HG03457 (cell line): ENCODE results near the gene SPATA33.

Experiments
- ATAC-seq: cut with Tn5 transposase; IDR thresholded peaks from one replicate; pipeline ENCODE4 v1.9.1; 2021; ENCODE audit warnings: moderate number of reproducible peaks; ENCODE audit not compliant: unreplicated experiment

SPATA33 gene

DNA sequence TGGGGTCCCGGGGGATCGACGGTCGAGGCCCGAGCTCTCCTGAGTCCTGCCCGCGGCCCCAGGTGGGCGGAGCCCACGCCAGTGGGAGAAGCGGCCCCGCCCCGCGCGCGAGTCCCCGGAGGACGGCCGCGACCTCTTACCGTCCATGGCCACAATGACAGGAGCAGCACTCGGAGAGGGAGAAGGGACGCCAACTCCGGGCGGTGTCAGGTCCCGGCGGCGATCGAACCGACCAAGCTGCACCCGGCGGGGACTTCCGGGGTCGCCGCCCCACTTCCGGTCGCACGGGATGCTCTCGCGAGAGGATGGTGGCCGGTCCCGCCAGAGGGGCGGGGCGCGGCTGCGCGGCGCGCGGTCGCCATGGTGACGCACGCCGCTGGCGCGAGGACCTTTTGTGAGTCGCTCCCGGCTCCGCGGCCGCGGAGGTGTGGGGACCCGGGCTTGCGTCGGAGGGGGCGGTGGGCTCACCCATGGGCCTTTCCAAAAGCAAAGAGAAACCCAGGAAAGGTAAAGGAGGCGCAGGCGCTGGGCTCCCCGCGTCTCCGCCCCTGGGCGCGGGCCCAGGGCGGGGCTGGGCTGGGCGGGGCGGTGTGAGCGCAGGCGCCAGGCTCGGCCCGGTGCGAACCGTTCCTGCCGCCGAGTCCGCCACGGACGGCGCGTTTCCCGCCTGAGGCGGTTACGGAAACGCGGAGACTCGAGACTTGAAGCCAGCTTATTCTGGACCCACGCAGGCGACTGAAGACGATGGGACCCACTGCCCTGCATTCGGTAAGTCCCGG, at the start of gene SPATA33, which contains the start of gene CHMP1A:
SPATA33 (plus strand) TSS at position 395 of the 779 bp plus-strand sequence; CDS start at position 471, 76 bp downstream.
CHMP1A (minus strand) TSS at position 267 of the 779 bp plus-strand sequence; CDS start at position 147, 120 bp downstream.
- ATAC-seq: peak; percentile 71

DNA sequence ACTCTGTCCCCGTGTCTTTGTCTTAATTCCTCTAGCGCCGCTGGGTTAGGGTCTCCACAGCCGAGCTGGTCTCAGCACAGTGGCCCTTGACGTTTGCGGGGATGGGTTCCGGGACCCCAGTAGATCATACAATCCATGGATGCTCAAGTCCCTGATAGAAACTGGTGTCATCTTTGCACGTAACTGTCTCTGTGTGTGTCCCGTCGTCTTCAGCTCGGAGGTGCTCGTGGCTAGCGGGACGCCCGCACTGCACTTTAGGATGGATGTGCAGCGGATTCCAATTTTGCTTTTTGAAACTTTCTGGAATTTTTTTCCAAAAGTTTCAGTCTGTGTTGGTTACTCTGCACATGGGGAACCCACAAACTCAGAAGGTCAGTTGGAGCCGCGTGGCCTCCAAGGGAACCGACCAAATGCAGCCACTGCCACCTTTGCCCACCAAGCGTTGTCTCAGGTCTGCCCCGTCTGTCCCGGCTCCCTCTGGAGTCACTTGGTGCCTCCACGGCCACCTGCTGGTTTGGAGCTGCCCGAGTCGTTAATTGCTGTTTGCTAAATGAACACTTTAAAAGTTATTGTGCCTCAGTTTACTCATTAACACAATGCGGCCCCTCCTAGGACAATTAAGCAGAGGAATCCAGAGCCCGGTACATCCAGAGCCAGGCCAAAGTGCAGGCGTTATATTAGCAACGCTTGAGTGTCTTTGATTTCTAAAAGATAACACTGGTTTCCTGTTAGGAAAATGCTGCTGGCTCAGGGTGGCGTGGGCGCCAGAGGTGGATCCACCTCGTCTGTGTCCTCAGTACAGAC, 49.5 kb upstream of the SPATA33 start:
- no peak for ATAC-seq

DNA sequence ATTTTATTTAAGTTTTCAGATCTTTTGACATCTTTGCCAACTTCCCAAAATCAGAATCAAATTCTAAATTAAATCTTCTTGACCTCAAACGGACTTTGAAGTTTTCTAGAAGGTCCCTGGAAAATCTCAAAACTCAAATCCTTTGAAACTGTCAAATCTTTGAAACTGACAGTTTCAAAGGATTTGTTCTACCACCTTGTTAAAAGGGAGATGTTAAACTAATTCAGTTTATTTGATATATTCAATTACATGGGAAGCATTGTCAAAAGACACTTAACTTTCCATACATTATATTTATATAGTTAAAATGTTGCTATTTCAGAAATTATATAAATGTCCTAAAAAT, 47.6 kb upstream of the SPATA33 start:
- ATAC-seq: no peak

DNA sequence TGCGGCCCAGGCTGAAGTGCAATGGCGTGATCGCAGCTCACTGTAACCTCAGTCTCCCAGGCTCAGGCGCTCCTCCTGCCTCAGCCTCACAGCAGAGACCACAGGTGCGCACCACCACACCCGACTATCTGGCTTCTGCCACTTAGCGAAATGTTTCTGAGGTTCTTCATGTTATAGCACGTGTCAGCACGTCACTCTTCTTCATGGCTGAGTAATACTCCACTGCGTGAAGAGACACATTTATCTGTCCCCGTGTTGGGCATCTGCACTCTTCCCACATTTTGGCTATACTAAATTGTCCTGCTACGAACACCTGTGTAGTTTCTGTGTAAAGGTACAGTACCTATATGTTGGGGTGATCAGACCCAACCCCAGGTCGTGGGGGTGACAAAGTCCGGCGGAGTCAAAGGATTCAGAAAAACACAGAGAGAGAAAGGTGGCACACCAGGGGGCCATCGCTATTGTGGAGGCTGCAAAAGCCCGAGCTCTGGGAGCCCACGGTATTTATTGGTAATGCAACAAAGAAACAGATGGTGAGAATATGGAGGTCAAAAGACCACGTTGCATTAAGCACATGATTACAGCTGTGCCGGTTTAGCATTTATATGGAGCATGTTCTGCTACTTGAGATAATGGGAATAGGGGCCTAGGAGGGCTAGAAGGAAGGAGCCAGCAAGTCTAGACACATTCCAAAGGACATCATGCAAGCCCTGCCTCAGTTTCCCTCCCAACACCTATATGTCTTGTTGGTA, 45.0 kb upstream of the SPATA33 start:
- ATAC-seq: no peak

DNA sequence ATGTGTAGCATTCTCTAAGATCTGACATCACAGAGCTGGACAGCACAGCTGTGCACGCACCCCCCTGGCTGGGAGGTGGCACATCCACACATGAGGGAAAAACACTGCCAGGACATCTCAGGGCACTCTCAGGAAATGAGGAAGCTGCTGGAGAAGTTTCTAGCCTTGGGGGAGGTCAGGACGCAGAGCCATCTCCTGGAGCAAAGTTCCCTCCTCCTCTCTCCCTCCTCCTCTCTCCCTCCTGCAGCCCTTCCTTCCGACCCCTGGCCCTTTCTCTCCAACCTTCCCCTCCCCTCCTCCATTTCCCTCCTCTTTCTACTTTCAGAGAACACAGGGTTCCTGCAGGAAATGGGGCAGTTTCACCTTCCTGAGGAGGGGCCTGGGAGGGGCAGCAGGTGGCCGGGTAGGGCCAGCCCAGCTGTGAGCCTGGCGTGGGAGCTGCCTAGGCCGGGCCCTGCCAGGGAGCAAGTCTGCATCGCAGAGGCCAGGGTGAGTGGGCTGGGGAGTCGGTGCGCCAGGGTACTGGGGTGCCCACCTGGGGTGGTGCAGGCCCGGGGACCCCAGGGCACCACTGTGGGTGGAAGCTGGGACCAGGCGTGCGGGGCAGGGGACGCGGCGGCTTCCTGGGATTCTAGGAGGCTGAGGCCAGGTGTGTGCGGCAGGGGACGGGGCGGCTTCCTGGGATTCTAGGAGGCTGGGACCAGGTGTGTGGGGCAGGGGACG, 44.2 kb upstream of the SPATA33 start, which contains the start of gene DPEP1:
DPEP1 (plus strand) TSS at position 412 of the 723 bp plus-strand sequence. CDS start 16,769 bp downstream, outside the sequence.
- no peak for ATAC-seq

DNA sequence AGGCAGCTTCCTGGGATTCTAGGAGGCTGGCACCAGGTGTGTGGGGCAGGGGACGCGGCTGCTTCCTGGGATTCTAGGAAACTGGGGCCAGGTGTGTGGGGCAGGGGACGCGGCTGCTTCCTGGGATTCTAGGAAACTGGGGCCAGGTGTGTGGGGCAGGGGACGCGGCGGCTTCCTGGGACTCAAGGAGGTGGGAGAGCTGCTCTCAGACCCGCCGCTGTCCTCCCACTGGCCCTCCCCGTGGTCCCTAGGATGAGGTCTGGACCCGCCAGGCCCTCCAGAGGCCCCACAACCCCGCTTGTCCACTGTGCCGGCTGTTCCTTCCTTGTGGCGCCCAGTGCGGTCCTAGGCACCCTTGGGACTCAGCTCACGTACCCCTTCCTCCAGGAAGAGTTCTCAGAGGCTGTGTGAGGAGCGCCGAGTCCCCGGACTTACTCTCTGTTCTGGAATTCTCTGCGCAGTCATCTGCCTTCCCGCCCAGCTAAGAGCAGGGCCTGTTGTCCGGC, 43.6 kb upstream of the SPATA33 start:
- no peak for ATAC-seq

DNA sequence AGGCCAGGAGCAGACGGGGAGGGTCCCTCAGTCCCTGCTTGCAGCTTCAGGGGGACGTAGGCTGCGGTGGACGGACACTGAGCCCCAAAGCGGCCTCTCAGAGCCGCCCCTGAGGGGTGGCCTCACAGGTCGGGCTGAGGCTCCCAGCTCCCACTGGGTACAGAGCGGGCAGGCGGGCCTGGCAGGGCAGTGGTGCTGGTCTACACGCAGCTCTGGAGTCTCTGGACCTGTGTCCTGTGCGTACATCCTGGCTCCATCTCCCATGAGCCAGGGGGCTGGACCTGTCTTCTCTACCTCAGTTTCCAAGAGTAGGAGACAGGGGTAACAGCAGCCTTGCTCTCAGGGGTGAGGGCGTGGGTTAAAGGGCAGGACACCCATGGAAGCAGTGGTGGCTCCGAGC, 42.5 kb upstream of the SPATA33 start:
- ATAC-seq: no peak

DNA sequence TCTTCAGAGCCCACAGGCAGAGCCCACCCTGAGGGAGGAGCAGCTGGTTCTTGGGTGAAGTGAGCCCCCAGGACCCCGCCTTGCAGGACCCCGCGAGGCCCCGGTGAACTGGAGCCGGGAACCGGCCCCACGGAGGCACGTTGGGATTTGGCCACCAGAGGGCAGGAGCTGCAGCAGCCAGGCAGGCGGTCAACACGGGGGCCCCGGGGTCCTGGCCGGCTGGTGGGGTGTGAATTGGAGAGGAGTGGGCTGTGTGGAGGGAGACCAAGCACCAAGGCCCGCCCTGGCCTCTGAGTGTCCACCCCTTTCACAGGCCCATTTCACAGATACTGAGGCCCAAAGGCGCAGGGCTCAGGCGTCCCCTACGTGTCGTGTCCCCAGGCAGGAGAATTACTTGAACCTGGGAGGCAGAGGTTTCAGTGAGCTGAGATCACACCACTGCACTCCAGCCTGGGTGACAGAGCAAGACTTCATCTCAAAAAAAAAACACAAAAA, 42.0 kb upstream of the SPATA33 start:
- ATAC-seq: no peak

DNA sequence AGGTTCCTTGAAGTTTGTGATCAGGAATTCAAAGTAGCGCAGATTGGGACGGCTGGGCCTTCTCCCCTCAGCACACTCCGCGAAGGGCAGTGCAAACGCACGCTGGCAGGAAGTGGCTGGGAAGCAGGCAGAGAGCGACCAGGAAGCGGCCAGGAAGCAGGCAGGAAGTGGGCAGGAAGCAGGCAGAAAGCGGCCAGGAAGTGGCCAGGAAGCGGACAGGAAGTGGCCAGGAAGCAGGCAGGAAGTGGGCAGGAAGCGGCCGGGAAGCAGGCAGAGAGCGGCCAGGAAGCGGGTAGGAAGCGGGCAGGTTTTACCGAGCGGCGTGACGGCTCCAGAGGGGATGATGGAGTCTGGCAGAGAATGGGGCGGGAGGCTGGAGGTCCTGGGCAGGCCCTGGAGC, 41.0 kb upstream of the SPATA33 start:
- ATAC-seq: no peak

DNA sequence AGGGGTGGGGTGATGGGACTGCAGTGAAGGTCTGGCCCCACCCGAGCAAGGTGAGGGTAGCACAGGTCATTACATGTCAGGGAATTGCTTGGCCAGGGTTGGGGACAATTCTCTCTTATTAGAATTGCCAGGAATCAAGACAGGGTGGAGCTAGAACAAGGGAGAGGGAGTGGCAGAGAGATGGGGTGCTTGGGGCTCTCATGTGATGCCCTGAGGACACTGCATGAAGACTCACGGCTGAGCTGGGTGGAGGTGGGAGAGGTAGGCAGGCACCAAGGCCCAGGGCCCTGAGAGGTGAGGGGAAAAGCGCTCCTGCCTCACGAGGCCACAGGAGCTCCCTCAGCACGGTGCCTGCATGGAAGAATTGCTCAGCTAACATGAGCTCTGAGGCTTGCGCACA, 40.6 kb upstream of the SPATA33 start:
- no peak for ATAC-seq

DNA sequence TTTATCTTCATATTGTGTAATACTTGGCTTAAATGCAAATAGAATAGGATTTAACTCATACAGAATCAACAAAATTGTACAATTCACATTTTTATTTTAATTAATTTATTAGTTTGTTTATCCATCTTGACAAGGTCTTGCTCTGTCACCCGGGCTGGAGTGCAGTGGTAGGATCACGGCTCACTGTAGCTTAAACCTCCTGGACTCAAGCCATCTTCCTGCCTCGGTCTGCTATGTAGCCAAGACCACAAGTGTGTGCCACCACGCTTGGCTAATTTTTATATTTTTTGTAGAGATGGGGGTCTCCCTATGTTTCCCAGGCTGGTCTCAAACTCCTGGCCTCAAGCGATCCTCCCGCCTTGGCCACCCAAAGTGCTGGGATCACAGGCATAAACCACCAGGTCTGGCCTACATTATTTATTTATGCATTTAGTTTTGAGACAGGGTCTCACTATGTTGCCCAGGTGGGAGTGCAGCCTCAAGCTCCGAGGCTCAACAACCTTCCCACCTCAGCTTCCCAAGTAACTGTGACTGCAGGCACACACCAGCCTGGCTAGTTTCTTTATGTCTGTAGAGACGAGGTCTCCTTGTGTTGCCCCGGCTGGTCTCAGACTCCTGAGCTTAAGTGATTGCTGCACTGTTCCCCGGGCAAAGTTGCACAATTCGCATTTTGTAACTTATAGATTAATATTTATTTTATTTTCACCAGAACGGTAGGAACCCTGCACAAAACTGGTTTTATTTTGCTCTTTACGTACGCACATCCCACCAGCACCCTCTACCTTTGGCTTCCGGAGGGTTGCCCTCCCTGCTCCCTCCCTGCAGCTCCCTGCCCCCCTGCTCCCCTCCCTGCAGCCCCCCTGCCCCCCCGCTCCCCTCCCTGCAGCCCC, 39.3 kb upstream of the SPATA33 start:
- ATAC-seq: no peak

DNA sequence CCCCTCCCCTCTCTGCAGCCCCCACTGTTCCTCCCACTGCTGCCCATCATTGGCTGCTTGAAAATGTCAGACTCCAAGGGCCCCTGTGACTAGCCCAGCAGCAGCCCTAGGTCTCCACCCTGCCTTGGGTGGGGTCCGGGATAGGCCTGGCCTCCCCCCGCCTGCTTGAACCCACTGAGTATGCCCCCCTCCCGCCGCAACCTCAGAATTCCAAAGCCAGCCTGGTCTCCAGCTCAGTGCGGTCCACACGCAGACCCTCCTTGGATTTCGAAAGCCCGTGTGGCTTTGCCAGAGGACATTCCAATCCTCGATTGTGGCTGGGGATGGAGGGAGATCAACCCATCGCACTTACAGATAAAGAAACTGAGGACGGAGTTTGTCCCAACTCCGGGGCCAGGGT, 37.8 kb upstream of the SPATA33 start:
- no peak for ATAC-seq

DNA sequence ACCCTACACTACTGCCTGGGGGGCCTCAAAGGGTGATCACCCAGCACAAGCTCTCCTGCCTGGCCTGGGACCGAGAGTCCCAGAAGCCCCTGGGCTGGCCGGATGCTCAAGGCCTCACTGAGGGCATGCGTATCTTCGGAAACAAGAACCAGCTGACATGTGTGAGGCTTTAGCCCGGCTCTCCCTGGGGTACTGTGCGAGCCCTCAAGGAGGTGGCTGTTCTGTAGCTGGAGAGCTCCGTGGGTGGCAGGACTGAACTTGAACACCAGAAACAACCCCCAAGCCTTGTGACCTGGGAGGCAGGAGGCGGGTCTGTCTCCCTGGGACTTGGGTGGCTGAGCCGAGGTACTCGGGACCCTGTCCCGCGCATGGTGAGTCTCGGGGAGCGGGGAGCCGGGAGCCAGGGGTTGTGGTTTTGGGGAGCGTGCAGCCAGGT, 37.2 kb upstream of the SPATA33 start:
- no peak for ATAC-seq

DNA sequence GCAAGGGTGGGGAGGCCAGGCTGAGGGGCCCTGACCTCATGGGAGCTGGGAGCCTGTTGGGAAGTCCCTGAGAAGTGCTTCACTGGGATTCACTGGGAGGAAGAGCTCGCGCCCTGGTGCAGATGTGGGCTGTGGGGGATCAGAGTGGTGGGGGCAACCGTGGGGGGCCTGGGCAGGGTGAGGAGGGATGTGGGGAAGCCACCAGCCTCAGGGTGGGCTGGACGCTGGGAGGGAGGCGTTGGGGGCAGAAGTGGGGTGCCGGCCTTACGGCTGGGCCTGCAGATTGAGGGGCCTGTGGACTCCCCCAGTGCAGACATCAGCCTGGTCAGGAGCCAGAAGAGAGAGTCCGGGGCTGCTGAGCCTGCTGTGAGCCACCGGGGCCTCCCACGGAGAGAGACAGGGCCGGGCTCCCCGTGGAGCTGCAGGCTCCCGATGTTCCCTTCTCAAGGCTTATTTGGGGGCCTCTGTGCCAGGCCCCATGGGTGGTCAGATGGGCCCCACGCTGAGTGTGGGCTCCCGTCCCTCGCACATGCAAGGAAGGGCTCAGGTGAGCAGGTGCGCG, 36.4 kb upstream of the SPATA33 start:
- ATAC-seq: no peak

DNA sequence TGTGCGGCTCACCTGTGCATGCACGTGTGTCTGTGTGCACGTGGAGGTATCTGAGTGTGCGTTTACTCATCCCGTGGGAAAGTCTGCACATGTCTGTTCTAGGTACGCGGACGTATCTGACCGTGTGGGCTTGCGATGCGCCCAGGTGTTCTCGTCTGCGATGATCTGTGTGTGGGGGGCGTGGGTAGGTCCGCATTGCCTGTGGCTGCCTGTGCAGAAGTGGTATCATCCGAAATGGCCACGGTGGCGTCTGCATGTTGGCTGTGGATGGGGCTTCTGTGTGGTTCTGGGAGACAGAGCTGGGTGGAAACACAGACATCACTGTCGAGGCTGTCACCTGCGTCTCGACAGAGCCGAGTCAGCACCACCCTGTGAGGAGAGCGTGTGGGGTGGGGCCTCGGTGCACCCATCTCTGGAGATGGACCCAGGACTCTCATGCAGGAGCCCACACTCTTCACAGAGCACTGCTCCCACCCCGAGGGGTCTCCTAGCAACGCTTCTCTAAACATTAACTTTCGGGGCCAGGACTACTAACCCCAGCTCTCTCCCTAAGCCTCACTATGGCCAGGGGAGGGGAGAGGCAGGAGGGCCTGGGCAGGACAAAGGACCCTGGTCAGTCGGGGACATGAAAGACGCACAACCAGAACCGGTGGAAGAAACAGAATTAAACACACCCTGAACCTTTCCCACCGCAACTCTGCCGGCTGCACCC, 35.8 kb upstream of the SPATA33 start:
- no peak for ATAC-seq

DNA sequence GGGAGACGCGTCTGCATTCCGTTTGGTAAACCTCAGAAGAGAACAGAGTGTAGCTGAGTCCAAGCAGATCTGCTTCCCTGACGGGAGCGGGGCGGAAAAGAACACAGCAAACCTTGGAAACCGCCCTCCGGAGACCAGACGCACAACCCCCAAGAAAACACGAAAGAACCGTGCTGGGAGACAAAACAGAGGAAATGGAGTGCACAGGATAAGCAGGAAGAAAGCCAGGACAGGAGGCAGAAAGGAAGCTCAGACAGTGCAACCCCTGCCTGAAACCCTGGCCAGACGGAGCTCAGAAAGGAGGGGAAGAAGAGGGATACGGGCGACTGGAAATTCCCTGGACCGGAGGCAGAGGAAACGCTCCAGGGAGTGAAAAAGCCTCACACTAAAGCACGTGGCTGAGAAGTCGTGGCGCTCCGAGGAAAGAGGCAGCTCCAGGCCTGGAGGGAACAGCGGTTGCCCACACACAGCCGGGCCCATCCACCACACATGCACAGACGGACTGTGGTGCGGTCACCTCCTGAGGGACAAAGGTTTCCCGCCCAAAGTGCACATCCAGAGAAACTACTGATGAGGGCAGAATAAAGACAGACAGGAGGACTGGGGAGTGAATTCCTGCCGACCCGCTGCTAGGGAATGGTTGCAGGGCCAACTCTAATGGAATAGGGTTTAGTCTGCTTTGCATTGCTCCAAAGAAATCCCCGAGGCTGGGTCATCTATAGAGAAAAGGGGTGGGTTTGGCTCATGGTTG, 34.0 kb upstream of the SPATA33 start:
- ATAC-seq: no peak
